Measurements from ENCODE around the gene CHCHD5.

DNA sequence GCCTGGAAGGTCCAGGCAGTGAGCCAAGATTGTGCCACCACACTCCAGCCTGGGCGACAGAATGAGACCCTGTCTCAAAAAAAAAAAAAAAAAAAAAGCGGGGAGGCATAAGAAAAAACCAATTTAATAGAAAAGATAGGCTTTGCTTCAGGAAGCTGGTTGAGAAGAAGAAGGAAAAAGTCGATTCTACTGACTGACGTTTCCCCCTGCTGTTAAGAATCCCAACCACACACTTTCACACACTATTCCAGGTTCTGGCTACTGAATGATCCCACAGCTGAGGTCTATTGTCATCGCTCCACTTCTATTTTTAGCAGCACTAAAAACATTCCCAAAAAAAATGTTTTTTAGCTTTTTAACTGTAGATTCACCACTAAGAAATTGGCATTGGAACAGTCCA lies 6.7 kb upstream of the CHCHD5 start:
- no peak for TF ChIP-seq FOXA1 (IDR thresholded peaks at IDR 0.05)
- no peak for TF ChIP-seq TAF1 (conservative IDR thresholded peaks at IDR 0.05)
- TF ChIP-seq, protein P1, sequence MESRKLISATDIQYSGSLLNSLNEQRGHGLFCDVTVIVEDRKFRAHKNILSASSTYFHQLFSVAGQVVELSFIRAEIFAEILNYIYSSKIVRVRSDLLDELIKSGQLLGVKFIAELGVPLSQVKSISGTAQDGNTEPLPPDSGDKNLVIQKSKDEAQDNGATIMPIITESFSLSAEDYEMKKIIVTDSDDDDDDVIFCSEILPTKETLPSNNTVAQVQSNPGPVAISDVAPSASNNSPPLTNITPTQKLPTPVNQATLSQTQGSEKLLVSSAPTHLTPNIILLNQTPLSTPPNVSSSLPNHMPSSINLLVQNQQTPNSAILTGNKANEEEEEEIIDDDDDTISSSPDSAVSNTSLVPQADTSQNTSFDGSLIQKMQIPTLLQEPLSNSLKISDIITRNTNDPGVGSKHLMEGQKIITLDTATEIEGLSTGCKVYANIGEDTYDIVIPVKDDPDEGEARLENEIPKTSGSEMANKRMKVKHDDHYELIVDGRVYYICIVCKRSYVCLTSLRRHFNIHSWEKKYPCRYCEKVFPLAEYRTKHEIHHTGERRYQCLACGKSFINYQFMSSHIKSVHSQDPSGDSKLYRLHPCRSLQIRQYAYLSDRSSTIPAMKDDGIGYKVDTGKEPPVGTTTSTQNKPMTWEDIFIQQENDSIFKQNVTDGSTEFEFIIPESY (IDR thresholded peaks at IDR 0.05): no peak
- TF ChIP-seq, protein P2, sequence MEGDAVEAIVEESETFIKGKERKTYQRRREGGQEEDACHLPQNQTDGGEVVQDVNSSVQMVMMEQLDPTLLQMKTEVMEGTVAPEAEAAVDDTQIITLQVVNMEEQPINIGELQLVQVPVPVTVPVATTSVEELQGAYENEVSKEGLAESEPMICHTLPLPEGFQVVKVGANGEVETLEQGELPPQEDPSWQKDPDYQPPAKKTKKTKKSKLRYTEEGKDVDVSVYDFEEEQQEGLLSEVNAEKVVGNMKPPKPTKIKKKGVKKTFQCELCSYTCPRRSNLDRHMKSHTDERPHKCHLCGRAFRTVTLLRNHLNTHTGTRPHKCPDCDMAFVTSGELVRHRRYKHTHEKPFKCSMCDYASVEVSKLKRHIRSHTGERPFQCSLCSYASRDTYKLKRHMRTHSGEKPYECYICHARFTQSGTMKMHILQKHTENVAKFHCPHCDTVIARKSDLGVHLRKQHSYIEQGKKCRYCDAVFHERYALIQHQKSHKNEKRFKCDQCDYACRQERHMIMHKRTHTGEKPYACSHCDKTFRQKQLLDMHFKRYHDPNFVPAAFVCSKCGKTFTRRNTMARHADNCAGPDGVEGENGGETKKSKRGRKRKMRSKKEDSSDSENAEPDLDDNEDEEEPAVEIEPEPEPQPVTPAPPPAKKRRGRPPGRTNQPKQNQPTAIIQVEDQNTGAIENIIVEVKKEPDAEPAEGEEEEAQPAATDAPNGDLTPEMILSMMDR (IDR thresholded peaks at IDR 0.05; ENCODE audit: low read depth, low read length, missing input control): no peak
- no peak for TF ChIP-seq SP1 (IDR thresholded peaks at IDR 0.05)
- TF ChIP-seq, protein P3, sequence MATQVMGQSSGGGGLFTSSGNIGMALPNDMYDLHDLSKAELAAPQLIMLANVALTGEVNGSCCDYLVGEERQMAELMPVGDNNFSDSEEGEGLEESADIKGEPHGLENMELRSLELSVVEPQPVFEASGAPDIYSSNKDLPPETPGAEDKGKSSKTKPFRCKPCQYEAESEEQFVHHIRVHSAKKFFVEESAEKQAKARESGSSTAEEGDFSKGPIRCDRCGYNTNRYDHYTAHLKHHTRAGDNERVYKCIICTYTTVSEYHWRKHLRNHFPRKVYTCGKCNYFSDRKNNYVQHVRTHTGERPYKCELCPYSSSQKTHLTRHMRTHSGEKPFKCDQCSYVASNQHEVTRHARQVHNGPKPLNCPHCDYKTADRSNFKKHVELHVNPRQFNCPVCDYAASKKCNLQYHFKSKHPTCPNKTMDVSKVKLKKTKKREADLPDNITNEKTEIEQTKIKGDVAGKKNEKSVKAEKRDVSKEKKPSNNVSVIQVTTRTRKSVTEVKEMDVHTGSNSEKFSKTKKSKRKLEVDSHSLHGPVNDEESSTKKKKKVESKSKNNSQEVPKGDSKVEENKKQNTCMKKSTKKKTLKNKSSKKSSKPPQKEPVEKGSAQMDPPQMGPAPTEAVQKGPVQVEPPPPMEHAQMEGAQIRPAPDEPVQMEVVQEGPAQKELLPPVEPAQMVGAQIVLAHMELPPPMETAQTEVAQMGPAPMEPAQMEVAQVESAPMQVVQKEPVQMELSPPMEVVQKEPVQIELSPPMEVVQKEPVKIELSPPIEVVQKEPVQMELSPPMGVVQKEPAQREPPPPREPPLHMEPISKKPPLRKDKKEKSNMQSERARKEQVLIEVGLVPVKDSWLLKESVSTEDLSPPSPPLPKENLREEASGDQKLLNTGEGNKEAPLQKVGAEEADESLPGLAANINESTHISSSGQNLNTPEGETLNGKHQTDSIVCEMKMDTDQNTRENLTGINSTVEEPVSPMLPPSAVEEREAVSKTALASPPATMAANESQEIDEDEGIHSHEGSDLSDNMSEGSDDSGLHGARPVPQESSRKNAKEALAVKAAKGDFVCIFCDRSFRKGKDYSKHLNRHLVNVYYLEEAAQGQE (IDR thresholded peaks at IDR 0.05): no peak
- TF ChIP-seq GABPA (IDR thresholded peaks at IDR 0.05 in 1 of 2, conservative IDR thresholded peaks at IDR 0.05 in 1 of 2): no peak
- TF ChIP-seq MAX (IDR thresholded peaks at IDR 0.05): no peak
- TF ChIP-seq RAD21 (IDR thresholded peaks at IDR 0.05): no peak
